IMR-90 (cell line): ENCODE results near the gene KRT38.

ENCODE experiments used
- CEBPB ChIP-seq: IDR thresholded peaks from 2 replicates; pipeline ENCODE4 v1.6.1; 2012; ENCODE audit warnings: low read depth, low read length, improper control_type of control experiment
- CTCF ChIP-seq: conservative IDR thresholded peaks from 2 replicates; pipeline ENCODE4 v1.5.1; 2012; ENCODE audit warnings: mild to moderate bottlenecking, low read depth, low read length, improper control_type of control experiment
- MAFK ChIP-seq: IDR thresholded peaks from 2 replicates; pipeline ENCODE4 v1.6.1; 2012; ENCODE audit warnings: low read depth, low read length, improper control_type of control experiment
- POLR2A ChIP-seq: IDR thresholded peaks from 2 replicates; pipeline ENCODE4 v1.6.1; 2012; ENCODE audit warnings: mild to moderate bottlenecking, low read depth, low read length
- RAD21 ChIP-seq: IDR thresholded peaks from 2 replicates; pipeline ENCODE4 v1.6.1; 2012; ENCODE audit warnings: low read length, improper control_type of control experiment
- RFX5 ChIP-seq: IDR thresholded peaks from 2 replicates; pipeline ENCODE4 v1.8.0; 2012; ENCODE audit warnings: low read depth, mild to moderate bottlenecking, low read length, moderate library complexity

GRCh38 chr17:41402161-41402560 lies 38.6 kb downstream of the KRT38 start:
- TF ChIP-seq CTCF (no peak), RAD21 (no peak), MAFK (no peak), RFX5 (no peak), CEBPB (no peak), POLR2A (no peak)
